ENCODE measurements around the gene SLC37A4. TPM values are rescaled to one million over a fixed set of nuclear protein-coding genes. Genes with fewer than 3 reads are reported as not detected.
"Not testable (repeated sequence)": the region's sequence is repeated elsewhere in the genome, so short reads cannot be mapped to it uniquely, and the experiment has no call there.

SLC37A4 gene
- total and polyA plus RNA-seq, 2 of the 13 experiments (the other 11 are each of a cell fraction or from before 2014, with no cell fraction given), result 43.0 to 56.1 TPM

- FAIRE-seq, result no peak
- intact Hi-C loops (cut with micrococcal nuclease; ENCODE audit: unreplicated experiment), result no loop called here
- POLR2A ChIA-PET, result interaction anchor here (0.7 kb wide), 1 partner anchor 42 kb away, joined by 4 read pairs; the partner anchor contains the start of gene SLC37A4
- DNase-seq (ENCODE audit: low spot score), result no peak
- Histone ChIP-seq H4K20me1 (ENCODE audit: insufficient read depth, low read length) (no peaks in the 10 kb centered on the region), H3K9ac (ENCODE audit: insufficient read depth, low read depth, low read length) (no peak overlapping the region), H3K79me2 (ENCODE audit: insufficient read depth, low read length) (no peaks in the 10 kb centered on the region), H3K27ac (ENCODE audit: extremely low read length, insufficient read depth, low read length) (no peak overlapping the region), H3K4me3 (replicated peaks in 1 of 3; ENCODE audit: insufficient read depth in 1 of 3, low read depth in 2 of 3, low read length in 3 of 3) (no peak overlapping the region), H2AFZ (ENCODE audit: low read length) (no peak overlapping the region), H3K9me3 (ENCODE audit: low read length) (no peaks in the 10 kb centered on the region), H3K27me3 (ENCODE audit: control insufficient read depth in 1 of 2, insufficient read depth in 2 of 2, low read length in 2 of 2) (no peaks in the 10 kb centered on the region), H3K4me1 (ENCODE audit: insufficient read depth, low read length) (no peaks in the 10 kb centered on the region), H3K4me2 (ENCODE audit: low read depth, low read length) (no peak overlapping the region), H3K36me3 (replicated peaks in 1 of 2; ENCODE audit: control insufficient read depth in 1 of 2, insufficient read depth in 2 of 2, low read length in 2 of 2) (no peaks in the 10 kb centered on the region)
- CTCF ChIA-PET (ENCODE audit: low intra/inter-chr PET ratio, low total read pairs), result no interaction called here
- BruUV-seq (replicated peaks), result no TSS peak
- no peak for ATAC-seq
- 87% methylated on average over 5 of the region's 5 CpGs for WGBS (ENCODE audit: low lambda C conversion rate)
- TF ChIP-seq POLR2A (IDR thresholded peaks at IDR 0.05; ENCODE audit: insufficient read depth in 1 of 2, low read depth in 2 of 2, low read length in 2 of 2) (no peak), STAT5B (CRISPR knock-in tag; IDR thresholded peaks at IDR 0.05) (no peak), ZNF614 (CRISPR knock-in tag; IDR thresholded peaks at IDR 0.05; ENCODE audit: borderline replicate concordance) (no peak), IKZF1 (IDR thresholded peaks at IDR 0.05) (no peak)
- in situ Hi-C loops (cut with HindIII; ENCODE audit: extremely low pct_ligation_motif_present, low pct_unique_long_range_greater_than_20kb), result no loop called here
Measured at GRCh38 chr11:118988280-118988679, 42.4 kb downstream of the SLC37A4 start.

GRCh38 chr11:118984825-118985224, 45.9 kb downstream of the SLC37A4 start:
- Histone ChIP-seq H3K9me3 (ENCODE audit: low read length) (no peaks in the 10 kb centered on the region), H3K36me3 (replicated peaks in 1 of 2; ENCODE audit: control insufficient read depth in 1 of 2, insufficient read depth in 2 of 2, low read length in 2 of 2) (no peaks in the 10 kb centered on the region), H3K9ac (ENCODE audit: insufficient read depth, low read depth, low read length) (no peak overlapping the region), H3K27ac (ENCODE audit: extremely low read length, insufficient read depth, low read length) (no peak overlapping the region), H3K27me3 (ENCODE audit: control insufficient read depth in 1 of 2, insufficient read depth in 2 of 2, low read length in 2 of 2) (peaks cover 0 to 9% of the 10 kb centered on the region in 2 experiments; a peak in 2 of 5 replicates), H2AFZ (ENCODE audit: low read length) (no peak overlapping the region), H4K20me1 (ENCODE audit: insufficient read depth, low read length) (no peaks in the 10 kb centered on the region), H3K79me2 (ENCODE audit: insufficient read depth, low read length) (no peaks in the 10 kb centered on the region), H3K4me3 (replicated peaks in 1 of 3; ENCODE audit: insufficient read depth in 1 of 3, low read depth in 2 of 3, low read length in 3 of 3) (no peak overlapping the region), H3K4me1 (ENCODE audit: insufficient read depth, low read length) (no peaks in the 10 kb centered on the region), H3K4me2 (ENCODE audit: low read depth, low read length) (no peak overlapping the region)
- in situ Hi-C loops (cut with HindIII; ENCODE audit: extremely low pct_ligation_motif_present, low pct_unique_long_range_greater_than_20kb) (no loop called here), intact Hi-C loops (cut with micrococcal nuclease; ENCODE audit: unreplicated experiment) (no loop called here)
- CTCF ChIA-PET (ENCODE audit: low intra/inter-chr PET ratio, low total read pairs), result no interaction called here
- FAIRE-seq (no peak), DNase-seq (ENCODE audit: low spot score) (no peak), ATAC-seq (no peak; the same call in 1 of the 3 replicates)
- WGBS (ENCODE audit: low lambda C conversion rate), result 86% methylated on average over 2 of the region's 2 CpGs
- BruUV-seq (replicated peaks), result no TSS peak
- POLR2A ChIA-PET, result no interaction called here
- no peak for TF ChIP-seq CTCF (CRISPR knock-in tag; IDR thresholded peaks at IDR 0.05)
- TF ChIP-seq ZNF83 (CRISPR knock-in tag; IDR thresholded peaks at IDR 0.05; ENCODE audit: borderline replicate concordance), result no peak
- TF ChIP-seq MXD3 (CRISPR knock-in tag; IDR thresholded peaks at IDR 0.05), result no peak
- TF ChIP-seq ZNF496 (CRISPR knock-in tag; IDR thresholded peaks at IDR 0.05; ENCODE audit: insufficient replicate concordance), result no peak
- TF ChIP-seq WIZ (CRISPR knock-in tag; IDR thresholded peaks at IDR 0.05), result no peak
- TF ChIP-seq ZNF576 (CRISPR knock-in tag; IDR thresholded peaks at IDR 0.05), result no peak

- H3K9me3 ChIP-seq (ENCODE audit: low read length); ATAC-seq; H4K20me1 ChIP-seq (ENCODE audit: insufficient read depth, low read length); H2AFZ ChIP-seq (ENCODE audit: low read length); H3K79me2 ChIP-seq (ENCODE audit: insufficient read depth, low read length); H3K4me2 ChIP-seq (ENCODE audit: low read depth, low read length); H3K36me3 ChIP-seq (replicated peaks in 1 of 2; ENCODE audit: control insufficient read depth in 1 of 2, insufficient read depth in 2 of 2, low read length in 2 of 2); POLR2A ChIA-PET; H3K4me3 ChIP-seq (replicated peaks in 1 of 3; ENCODE audit: insufficient read depth in 1 of 3, low read depth in 2 of 3, low read length in 3 of 3); FAIRE-seq; H3K4me1 ChIP-seq (ENCODE audit: insufficient read depth, low read length); DNase-seq (ENCODE audit: low spot score); CTCF ChIA-PET (ENCODE audit: low intra/inter-chr PET ratio, low total read pairs); H3K27ac ChIP-seq (ENCODE audit: extremely low read length, insufficient read depth, low read length); in situ Hi-C loops (cut with HindIII; ENCODE audit: extremely low pct_ligation_motif_present, low pct_unique_long_range_greater_than_20kb); H3K9ac ChIP-seq (ENCODE audit: insufficient read depth, low read depth, low read length); BruUV-seq (replicated peaks); intact Hi-C loops (cut with micrococcal nuclease; ENCODE audit: unreplicated experiment): not testable (repeated sequence)
- 68% methylated on average over 8 of the region's 8 CpGs for WGBS (ENCODE audit: low lambda C conversion rate)
- H3K27me3 ChIP-seq (ENCODE audit: control insufficient read depth in 1 of 2, insufficient read depth in 2 of 2, low read length in 2 of 2), result peaks cover 0 to 12% of the 10 kb centered on the region in 2 experiments; a peak in 2 of 5 replicates
Measured at GRCh38 chr11:118984337-118984736, 46.3 kb downstream of the SLC37A4 start.

All from HepG2 (cell line).